ENCODE measurements around the gene NPDC1. TPM values are rescaled to one million over a fixed set of nuclear protein-coding genes. Genes with fewer than 3 reads are reported as not detected.
A peak's percentile ranks its signal among the peaks of the same experiment; 100 is the strongest.

Gene NPDC1
- total and polyA plus RNA-seq, 3 experiments from 2014 or later, result 24.6 to 38.4 (median 27.5) TPM

GRCh38 chr9:137018761-137019559 lies 27.0 kb downstream of the NPDC1 start:
- DNase-seq, result no peak
- H3K27ac ChIP-seq (ENCODE audit: low read depth, low read length), result no peak overlapping the region
- no peaks in the 10 kb centered on the region for H3K27me3 ChIP-seq (ENCODE audit: insufficient read depth, low read length, poor library complexity, severe bottlenecking)
- no peak overlapping the region for H3K4me3 ChIP-seq (ENCODE audit: low read length)
- H3K27ac Mint-ChIP-seq, result no peak overlapping the region
- H3K9me3 ChIP-seq (ENCODE audit: low read length), result no peaks in the 10 kb centered on the region
- H3K4me1 ChIP-seq (ENCODE audit: insufficient read depth, low read length), result no peaks in the 10 kb centered on the region
- H3K4me3 Mint-ChIP-seq, result no peak overlapping the region
- POLR2A ChIA-PET, result no interaction called here
- CTCF ChIA-PET, result interaction anchor here (0.7 to 5.7 kb wide), 4 partner anchors 10 to 71 kb away, joined by 3 to 34 read pairs (median 6); no protein-coding TSS in a partner anchor
- no peaks in the 10 kb centered on the region for H3K9me3 Mint-ChIP-seq
- H3K27me3 Mint-ChIP-seq, result no peaks in the 10 kb centered on the region
- peaks cover 0 to 43% (median 3%) of the 10 kb centered on the region in 3 donors for H3K36me3 Mint-ChIP-seq
- H3K4me1 Mint-ChIP-seq, result peaks cover 2 to 9% (median 5%) of the 10 kb centered on the region in 3 donors
- H3K36me3 ChIP-seq (ENCODE audit: insufficient read depth, low read length), result no peaks in the 10 kb centered on the region

GRCh38 chr9:137017791-137018497 lies 28.0 kb downstream of the NPDC1 start:
- no peaks in the 10 kb centered on the region for H3K27me3 Mint-ChIP-seq
- peak overlapping the region in 1 of 8 donors; percentile 60 for H3K27ac Mint-ChIP-seq
- no peaks in the 10 kb centered on the region for H3K9me3 ChIP-seq (ENCODE audit: low read length)
- H3K4me1 Mint-ChIP-seq, result peaks cover 2 to 5% (median 4%) of the 10 kb centered on the region in 3 donors
- POLR2A ChIA-PET, result no interaction called here
- H3K36me3 Mint-ChIP-seq, result peaks cover 0 to 46% (median 3%) of the 10 kb centered on the region in 3 donors
- H3K27me3 ChIP-seq (ENCODE audit: insufficient read depth, low read length, poor library complexity, severe bottlenecking), result no peaks in the 10 kb centered on the region
- CTCF ChIA-PET, result interaction anchor here (1.0 to 2.3 kb wide), 2 partner anchors 11 to 12 kb away, joined by 3 to 9 read pairs; no protein-coding TSS in a partner anchor
- no peak overlapping the region for H3K4me3 ChIP-seq (ENCODE audit: low read length)
- H3K36me3 ChIP-seq (ENCODE audit: insufficient read depth, low read length), result no peaks in the 10 kb centered on the region
- H3K4me3 Mint-ChIP-seq, result no peak overlapping the region
- DNase-seq, result no peak
- H3K4me1 ChIP-seq (ENCODE audit: insufficient read depth, low read length), result no peaks in the 10 kb centered on the region
- no peak overlapping the region for H3K27ac ChIP-seq (ENCODE audit: low read depth, low read length)
- no peaks in the 10 kb centered on the region for H3K9me3 Mint-ChIP-seq

GRCh38 chr9:137017071-137017470 lies 28.9 kb downstream of the NPDC1 start:
- Histone ChIP-seq H3K4me3 (ENCODE audit: low read length) (no peak overlapping the region), H3K27ac (ENCODE audit: low read depth, low read length) (no peak overlapping the region), H3K9me3 (ENCODE audit: low read length) (no peaks in the 10 kb centered on the region), H3K36me3 (ENCODE audit: insufficient read depth, low read length) (no peaks in the 10 kb centered on the region), H3K4me1 (ENCODE audit: insufficient read depth, low read length) (no peaks in the 10 kb centered on the region), H3K27me3 (ENCODE audit: insufficient read depth, low read length, poor library complexity, severe bottlenecking) (no peaks in the 10 kb centered on the region)
- H3K27me3 Mint-ChIP-seq, result no peaks in the 10 kb centered on the region
- H3K27ac Mint-ChIP-seq, result peak overlapping the region in 2 of 8 donors; percentile 54
- ChIA-PET POLR2A (no interaction called here), CTCF (interaction anchor here (1.3 kb wide), 1 partner anchor 12 kb away, joined by 4 read pairs; no protein-coding TSS in a partner anchor)
- no peak overlapping the region for H3K4me3 Mint-ChIP-seq
- DNase-seq, result no peak
- no peaks in the 10 kb centered on the region for H3K9me3 Mint-ChIP-seq
- H3K36me3 Mint-ChIP-seq, result peaks cover 0 to 50% (median 2%) of the 10 kb centered on the region in 3 donors
- peaks cover under 1 to 4% (median 3%) of the 10 kb centered on the region in 3 donors for H3K4me1 Mint-ChIP-seq

GRCh38 chr9:137016436-137016835 lies 29.5 kb downstream of the NPDC1 start:
- Mint-ChIP-seq H3K4me1 (peaks cover 0 to 4% (median 0%) of the 10 kb centered on the region in 3 donors), H3K9me3 (no peaks in the 10 kb centered on the region), H3K36me3 (peaks cover 0 to 54% (median 0%) of the 10 kb centered on the region in 3 donors), H3K4me3 (no peak overlapping the region), H3K27me3 (no peaks in the 10 kb centered on the region), H3K27ac (peak overlapping the region in 1 of 8 donors; percentile 60)
- POLR2A ChIA-PET, result no interaction called here
- H3K27me3 ChIP-seq (ENCODE audit: insufficient read depth, low read length, poor library complexity, severe bottlenecking), result no peaks in the 10 kb centered on the region
- no peak overlapping the region for H3K27ac ChIP-seq (ENCODE audit: low read depth, low read length)
- CTCF ChIA-PET, result interaction anchor here (1.3 kb wide), 1 partner anchor 12 kb away, joined by 4 read pairs; no protein-coding TSS in a partner anchor
- no peak for DNase-seq
- H3K36me3 ChIP-seq (ENCODE audit: insufficient read depth, low read length), result no peaks in the 10 kb centered on the region
- H3K4me1 ChIP-seq (ENCODE audit: insufficient read depth, low read length), result no peaks in the 10 kb centered on the region
- no peak overlapping the region for H3K4me3 ChIP-seq (ENCODE audit: low read length)
- H3K9me3 ChIP-seq (ENCODE audit: low read length), result no peaks in the 10 kb centered on the region

GRCh38 chr9:137015976-137016375 lies 30.0 kb downstream of the NPDC1 start:
- no peak overlapping the region for H3K4me3 ChIP-seq (ENCODE audit: low read length)
- Mint-ChIP-seq H3K9me3 (no peaks in the 10 kb centered on the region), H3K36me3 (peaks cover 0 to 57% (median 0%) of the 10 kb centered on the region in 3 donors), H3K27me3 (no peaks in the 10 kb centered on the region), H3K27ac (no peak overlapping the region), H3K4me1 (peaks cover 0 to 4% (median 0%) of the 10 kb centered on the region in 3 donors), H3K4me3 (no peak overlapping the region)
- no peaks in the 10 kb centered on the region for H3K27me3 ChIP-seq (ENCODE audit: insufficient read depth, low read length, poor library complexity, severe bottlenecking)
- no peaks in the 10 kb centered on the region for H3K36me3 ChIP-seq (ENCODE audit: insufficient read depth, low read length)
- CTCF ChIA-PET, result interaction anchor here (1.3 kb wide), 1 partner anchor 13 kb away, joined by 4 read pairs; no protein-coding TSS in a partner anchor
- no peak overlapping the region for H3K27ac ChIP-seq (ENCODE audit: low read depth, low read length)
- no peak for DNase-seq
- no peaks in the 10 kb centered on the region for H3K4me1 ChIP-seq (ENCODE audit: insufficient read depth, low read length)
- POLR2A ChIA-PET, result no interaction called here
- no peaks in the 10 kb centered on the region for H3K9me3 ChIP-seq (ENCODE audit: low read length)

- H3K9me3 Mint-ChIP-seq, result no peaks in the 10 kb centered on the region
- POLR2A ChIA-PET, result no interaction called here
- H3K36me3 Mint-ChIP-seq, result peaks cover 0 to 57% (median 0%) of the 10 kb centered on the region in 3 donors
- peaks cover 0 to 4% (median 0%) of the 10 kb centered on the region in 3 donors for H3K4me1 Mint-ChIP-seq
- H3K27ac Mint-ChIP-seq, result no peak overlapping the region
- DNase-seq, result no peak
- H3K4me3 Mint-ChIP-seq, result no peak overlapping the region
- H3K9me3 ChIP-seq (ENCODE audit: low read length), result no peaks in the 10 kb centered on the region
- CTCF ChIA-PET, result interaction anchor here (1.0 to 1.4 kb wide), 2 partner anchors 12 to 31 kb away, joined by 3 to 4 read pairs; no protein-coding TSS in a partner anchor
- H3K27me3 Mint-ChIP-seq, result no peaks in the 10 kb centered on the region
- H3K36me3 ChIP-seq (ENCODE audit: insufficient read depth, low read length), result no peaks in the 10 kb centered on the region
- no peaks in the 10 kb centered on the region for H3K4me1 ChIP-seq (ENCODE audit: insufficient read depth, low read length)
- no peak overlapping the region for H3K27ac ChIP-seq (ENCODE audit: low read depth, low read length)
- no peaks in the 10 kb centered on the region for H3K27me3 ChIP-seq (ENCODE audit: insufficient read depth, low read length, poor library complexity, severe bottlenecking)
- H3K4me3 ChIP-seq (ENCODE audit: low read length), result no peak overlapping the region
These were observed 30.4 kb downstream of the NPDC1 start for GRCh38 chr9:137015540-137015930.

- H3K36me3 ChIP-seq (ENCODE audit: insufficient read depth, low read length), result no peaks in the 10 kb centered on the region
- no peak overlapping the region for H3K4me3 Mint-ChIP-seq
- no peak overlapping the region for H3K4me3 ChIP-seq (ENCODE audit: low read length)
- H3K9me3 ChIP-seq (ENCODE audit: low read length), result no peaks in the 10 kb centered on the region
- ChIA-PET POLR2A (no interaction called here), CTCF (interaction anchor here (0.9 to 1.5 kb wide), 4 partner anchors 12 to 32 kb away, joined by 3 to 5 read pairs (median 4); no protein-coding TSS in a partner anchor)
- peaks cover 0 to 56% (median 0%) of the 10 kb centered on the region in 3 donors for H3K36me3 Mint-ChIP-seq
- DNase-seq, result no peak
- H3K27me3 Mint-ChIP-seq, result no peaks in the 10 kb centered on the region
- peaks cover 0 to 4% (median 0%) of the 10 kb centered on the region in 3 donors for H3K4me1 Mint-ChIP-seq
- H3K9me3 Mint-ChIP-seq, result no peaks in the 10 kb centered on the region
- H3K4me1 ChIP-seq (ENCODE audit: insufficient read depth, low read length), result no peaks in the 10 kb centered on the region
- no peak overlapping the region for H3K27ac ChIP-seq (ENCODE audit: low read depth, low read length)
- H3K27ac Mint-ChIP-seq, result no peak overlapping the region
- no peaks in the 10 kb centered on the region for H3K27me3 ChIP-seq (ENCODE audit: insufficient read depth, low read length, poor library complexity, severe bottlenecking)
These were observed 31.0 kb downstream of the NPDC1 start for GRCh38 chr9:137014776-137015539.
